Hippocampal formation (tissue), 2 donors: Measurements from ENCODE around the gene LHX2.

Experiments
- DNase-seq, 2 donors: peaks; one replicate each; lab custom pipeline; 2025; lab: John Stamatoyannopoulos, UW

Gene LHX2

GRCh38 chr9:124062172-124062571 is 50.6 kb downstream of the LHX2 start:
- DNase-seq = no peak

DNA sequence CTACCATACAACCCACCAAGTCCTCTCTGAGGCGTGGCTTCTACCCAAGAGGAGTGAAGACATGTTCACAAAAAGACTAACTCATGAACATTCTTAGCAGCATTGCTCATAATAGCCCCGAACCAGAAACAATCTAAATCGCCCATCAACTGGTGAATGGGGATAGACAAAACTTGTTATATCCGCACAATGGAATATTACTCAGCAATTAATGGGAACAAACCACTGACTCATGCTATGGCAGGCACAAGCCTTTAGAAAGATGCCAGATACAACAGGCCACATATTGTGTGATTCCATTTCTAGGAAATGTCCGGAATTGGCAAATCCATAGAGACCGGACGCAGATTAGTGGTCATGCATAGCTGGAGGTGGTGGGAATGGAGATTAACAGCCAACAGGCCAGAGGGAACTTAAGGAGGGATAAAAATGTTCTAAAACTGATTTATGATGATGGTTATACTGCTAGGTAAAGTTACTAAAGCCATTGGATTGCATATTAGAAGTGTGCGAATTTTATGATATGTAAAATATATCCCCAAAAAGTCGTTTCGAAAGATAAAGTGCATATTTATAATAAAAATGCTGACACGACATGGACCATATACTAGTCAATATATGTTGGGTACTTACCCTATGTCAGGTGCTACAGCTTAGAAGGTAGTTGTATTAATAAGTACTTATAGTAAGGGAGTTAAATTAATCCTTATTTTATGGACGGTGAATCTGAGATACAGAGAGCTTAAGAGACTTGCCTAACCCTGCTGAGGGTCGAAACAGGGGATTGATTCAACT is 55.4 kb downstream of the LHX2 start:
- DNase-seq = no peak

- DNase-seq = no peak
These were observed 56.7 kb downstream of the LHX2 start for GRCh38 chr9:124068251-124068650.

DNA sequence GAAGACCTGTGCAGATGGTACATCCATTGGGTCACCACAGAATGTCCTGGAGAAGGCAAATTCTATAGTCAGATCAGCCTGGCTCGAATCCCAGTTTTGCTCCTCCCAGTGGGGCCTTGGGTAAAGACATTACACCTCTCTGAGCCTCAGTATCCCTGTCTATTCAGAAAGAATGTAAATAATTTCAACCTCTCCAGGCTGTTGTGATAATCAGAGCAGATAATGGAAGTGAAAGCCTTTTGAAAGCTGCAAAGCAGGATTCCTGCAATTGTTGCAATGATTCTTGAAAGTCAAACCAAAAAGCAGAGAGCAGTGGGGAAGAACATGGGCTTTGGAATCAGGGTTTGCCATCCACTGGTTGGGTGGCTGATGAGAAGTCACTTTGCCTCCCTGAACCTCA is 63.2 kb downstream of the LHX2 start:
- DNase-seq = no peak

DNA sequence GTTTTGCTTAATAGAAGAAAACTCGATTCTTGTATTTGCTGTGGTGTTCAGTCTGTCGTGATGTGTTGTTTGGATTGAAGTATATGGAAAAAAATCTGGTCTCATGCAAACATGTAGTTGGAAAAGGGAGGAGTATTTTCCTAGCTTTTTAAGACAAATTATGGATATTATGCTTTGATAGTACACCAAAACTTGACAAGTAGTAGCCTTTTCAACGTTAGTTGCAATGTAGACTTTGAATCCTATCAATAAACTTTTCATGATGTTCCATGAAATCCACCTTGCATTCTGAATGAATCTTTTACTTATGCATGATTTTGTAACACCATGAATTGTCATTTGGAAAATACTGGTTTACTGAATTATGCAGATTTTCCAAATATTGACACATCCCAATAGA is 64.2 kb downstream of the LHX2 start:
- no peak for DNase-seq

DNA sequence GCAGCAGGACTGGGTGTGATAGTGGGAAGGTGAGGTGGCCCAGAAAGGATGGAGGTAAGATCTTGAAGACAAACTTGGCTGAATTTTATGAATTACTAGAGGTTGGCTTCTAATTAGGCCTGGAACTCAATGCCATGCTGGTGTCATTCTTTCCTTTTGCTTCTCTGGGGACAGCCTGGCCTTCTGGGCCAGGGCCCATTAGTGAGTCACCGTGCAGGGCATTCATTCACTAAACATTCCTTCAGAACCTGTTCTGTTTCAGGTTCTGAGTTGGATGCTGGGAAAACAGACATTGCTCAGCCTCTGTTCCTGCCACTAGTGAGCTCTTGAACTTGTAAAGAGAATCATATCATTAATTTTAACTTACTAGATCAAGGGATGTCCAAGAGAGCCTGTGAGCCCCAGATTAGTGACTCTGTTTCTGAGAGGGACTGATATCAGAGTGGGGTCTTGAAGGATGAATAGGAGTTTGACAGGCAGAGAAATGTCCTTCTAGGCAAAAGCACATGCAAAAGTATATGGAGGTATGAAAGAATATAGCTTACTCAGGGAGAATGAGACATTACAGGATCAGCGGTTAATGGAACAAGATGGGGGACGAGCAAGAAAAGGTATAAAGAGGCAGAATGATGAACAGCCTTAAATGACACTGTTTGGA is 66.5 kb downstream of the LHX2 start:
- no peak for DNase-seq

- DNase-seq = no peak
These were observed 67.1 kb downstream of the LHX2 start for GRCh38 chr9:124078641-124079040.

GRCh38 chr9:124079176-124079925 is 67.8 kb downstream of the LHX2 start:
- peak in 1 of 2 donors; percentile 27 for DNase-seq

GRCh38 chr9:124082622-124083021 is 71.1 kb downstream of the LHX2 start:
- DNase-seq = no peak
